Nephron (organoid): ENCODE measurements around the gene PYY.

Experiments
- H3K27ac Mint-ChIP-seq, 3 experiments: 2 replicates each; pipeline ENCODE4 v1.8.0; 2020; ENCODE audit warnings: mixed read lengths in 3 of 3, mild to moderate bottlenecking in 2 of 3, moderate library complexity in 1 of 3
- H3K27me3 Mint-ChIP-seq: 2 replicates; pipeline ENCODE4 v1.8.0; 2021; ENCODE audit warnings: low read depth, mild to moderate bottlenecking, moderate library complexity, mixed read lengths
- H3K36me3 Mint-ChIP-seq: 2 replicates; pipeline ENCODE4 v1.8.0; 2020; ENCODE audit warnings: low read depth, mixed read lengths
- H3K4me1 Mint-ChIP-seq: 2 replicates; pipeline ENCODE4 v1.8.0; 2020; ENCODE audit warnings: mixed read lengths
- H3K4me3 Mint-ChIP-seq, 3 experiments: 2 replicates each; pipeline ENCODE4 v1.8.0; 2020; ENCODE audit warnings: mild to moderate bottlenecking in 3 of 3, mixed read lengths in 3 of 3, moderate library complexity in 2 of 3
- H3K9me3 Mint-ChIP-seq: 2 replicates; pipeline ENCODE4 v1.8.0; 2020; ENCODE audit warnings: mixed read lengths
- TF ChIP-seq, protein P1 (sequence below), 3 experiments: fragments of 200-600 bp; sonication (generic); IDR thresholded peaks; one replicate each; pipeline ENCODE4 v1.5.0; 2021; ENCODE audit warnings: antibody characterized with exemption in 3 of 3; ENCODE audit not compliant: unreplicated experiment in 3 of 3

The PYY gene

DNA sequence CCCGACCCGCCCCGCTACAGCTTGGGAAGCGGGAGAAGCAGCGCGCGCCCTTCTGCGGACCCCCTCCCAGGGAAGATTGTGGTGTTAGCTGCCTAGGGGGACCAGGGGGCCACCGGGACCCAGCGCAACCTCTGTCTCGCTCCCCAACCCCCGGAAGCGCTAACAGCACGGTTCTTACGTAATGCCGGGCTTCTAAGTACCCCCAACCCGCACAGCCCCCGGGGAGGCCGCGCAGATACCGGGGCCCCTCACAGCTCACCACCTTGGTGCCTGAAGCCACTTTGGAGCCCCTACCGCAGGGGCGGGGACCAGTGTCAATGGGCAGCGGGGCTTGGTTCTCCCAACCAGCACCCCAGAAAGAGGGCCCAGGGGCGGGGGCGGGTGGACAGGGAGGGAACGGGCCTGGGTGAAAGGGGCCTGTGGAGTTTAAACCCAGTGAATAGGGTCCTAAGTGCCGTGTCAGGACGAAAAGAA is 46.8 kb downstream of the PYY start:
- peaks cover 19% of the 10 kb centered on the region for H3K4me1 Mint-ChIP-seq
- peaks cover 13% of the 10 kb centered on the region for H3K27me3 Mint-ChIP-seq
- no peaks in the 10 kb centered on the region for H3K36me3 Mint-ChIP-seq
- no peaks in the 10 kb centered on the region for H3K9me3 Mint-ChIP-seq
- H3K4me3 Mint-ChIP-seq: peak overlapping the region; percentile 89 to 90 (median 89)
- TF ChIP-seq, protein P1, sequence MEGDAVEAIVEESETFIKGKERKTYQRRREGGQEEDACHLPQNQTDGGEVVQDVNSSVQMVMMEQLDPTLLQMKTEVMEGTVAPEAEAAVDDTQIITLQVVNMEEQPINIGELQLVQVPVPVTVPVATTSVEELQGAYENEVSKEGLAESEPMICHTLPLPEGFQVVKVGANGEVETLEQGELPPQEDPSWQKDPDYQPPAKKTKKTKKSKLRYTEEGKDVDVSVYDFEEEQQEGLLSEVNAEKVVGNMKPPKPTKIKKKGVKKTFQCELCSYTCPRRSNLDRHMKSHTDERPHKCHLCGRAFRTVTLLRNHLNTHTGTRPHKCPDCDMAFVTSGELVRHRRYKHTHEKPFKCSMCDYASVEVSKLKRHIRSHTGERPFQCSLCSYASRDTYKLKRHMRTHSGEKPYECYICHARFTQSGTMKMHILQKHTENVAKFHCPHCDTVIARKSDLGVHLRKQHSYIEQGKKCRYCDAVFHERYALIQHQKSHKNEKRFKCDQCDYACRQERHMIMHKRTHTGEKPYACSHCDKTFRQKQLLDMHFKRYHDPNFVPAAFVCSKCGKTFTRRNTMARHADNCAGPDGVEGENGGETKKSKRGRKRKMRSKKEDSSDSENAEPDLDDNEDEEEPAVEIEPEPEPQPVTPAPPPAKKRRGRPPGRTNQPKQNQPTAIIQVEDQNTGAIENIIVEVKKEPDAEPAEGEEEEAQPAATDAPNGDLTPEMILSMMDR (IDR thresholded peaks at IDR 0.05; ENCODE audit: unreplicated experiment in 3 of 3): no peak
- peak overlapping the region; percentile 24 to 87 (median 82) for H3K27ac Mint-ChIP-seq

DNA sequence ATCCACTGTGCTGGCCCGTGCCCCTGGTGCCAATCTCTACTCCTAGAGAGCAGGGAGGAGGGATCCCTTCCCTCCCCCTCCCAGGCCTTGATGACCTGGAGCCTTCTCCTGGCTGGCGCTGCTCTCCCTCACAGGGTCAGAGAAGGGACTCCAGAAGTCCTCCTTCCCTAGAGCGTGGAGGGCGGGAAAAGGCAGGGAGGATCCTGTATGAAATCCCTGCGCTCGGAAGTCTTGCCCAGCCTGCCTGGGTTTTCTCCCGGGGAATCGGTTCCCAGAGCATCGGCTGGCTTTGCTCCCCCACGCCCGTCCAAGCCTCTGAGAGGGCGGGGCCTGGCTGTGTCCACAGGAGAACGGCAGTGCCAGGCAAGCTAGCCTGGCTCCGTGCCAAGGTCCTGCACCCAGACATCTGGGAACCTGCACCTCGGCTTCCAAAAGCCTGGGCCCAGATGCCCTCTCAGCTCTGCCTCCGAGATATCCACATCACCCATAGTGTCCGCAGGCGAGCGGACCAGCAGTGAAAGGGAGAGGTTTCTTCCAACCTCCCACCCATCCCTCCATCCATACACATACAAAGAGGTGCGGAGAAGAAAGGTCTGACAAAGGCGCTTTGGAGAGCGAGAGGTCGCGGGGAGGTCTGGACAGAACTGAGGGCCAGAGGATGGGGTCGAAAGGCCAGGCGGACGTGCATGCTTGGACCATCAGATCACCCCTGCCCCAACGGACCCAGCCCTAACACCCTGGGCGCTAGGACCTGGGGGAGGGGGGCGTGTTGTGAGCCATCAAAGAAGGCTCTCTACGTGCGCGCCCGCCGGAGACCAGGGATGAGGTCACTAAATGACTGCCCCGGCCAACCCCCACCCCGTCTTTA is 47.5 kb downstream of the PYY start:
- Mint-ChIP-seq H3K27ac (peak overlapping the region; percentile 19 to 38 (median 24)), H3K9me3 (no peaks in the 10 kb centered on the region), H3K36me3 (no peaks in the 10 kb centered on the region), H3K4me1 (peaks cover 26% of the 10 kb centered on the region), H3K27me3 (peaks cover 13% of the 10 kb centered on the region), H3K4me3 (peak overlapping the region; percentile 89 to 90 (median 89))
- TF ChIP-seq, protein P1 (IDR thresholded peaks at IDR 0.05; ENCODE audit: unreplicated experiment in 3 of 3): no peak

DNA sequence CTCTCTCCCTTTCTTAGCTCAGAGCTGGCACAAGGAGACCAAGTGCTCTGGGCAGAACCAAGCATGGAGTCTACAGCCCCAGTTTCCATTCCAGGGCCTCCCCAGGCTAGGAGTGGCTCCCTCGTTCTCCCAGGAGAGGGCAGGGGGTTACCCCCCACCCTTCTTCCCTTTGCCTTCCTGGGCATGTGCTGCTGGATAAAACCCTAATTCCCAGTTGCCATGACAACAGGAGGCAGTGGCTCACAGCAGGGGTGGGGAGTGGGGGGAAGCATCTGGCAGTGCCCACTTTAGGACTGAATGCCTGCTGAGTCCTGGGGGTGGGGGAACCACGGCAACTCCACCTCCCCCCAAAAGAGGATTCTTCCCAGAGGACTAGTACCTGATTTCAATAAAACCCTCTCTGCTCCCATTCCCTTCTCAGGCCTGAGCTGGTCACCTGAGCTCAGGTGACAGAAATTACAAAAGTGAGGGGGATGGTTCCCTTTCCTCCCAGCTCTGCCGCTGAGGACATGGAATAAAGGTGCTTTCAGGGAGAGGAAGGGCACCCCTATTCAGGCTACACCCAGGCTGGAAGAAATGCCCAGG is 48.2 kb downstream of the PYY start:
- no peaks in the 10 kb centered on the region for H3K36me3 Mint-ChIP-seq
- no peak overlapping the region for H3K27ac Mint-ChIP-seq
- no peaks in the 10 kb centered on the region for H3K9me3 Mint-ChIP-seq
- H3K4me3 Mint-ChIP-seq: peak overlapping the region; percentile 89 to 90 (median 89)
- peaks cover 34% of the 10 kb centered on the region for H3K4me1 Mint-ChIP-seq
- peaks cover 17% of the 10 kb centered on the region for H3K27me3 Mint-ChIP-seq
- TF ChIP-seq, protein P1 (IDR thresholded peaks at IDR 0.05; ENCODE audit: unreplicated experiment in 3 of 3): no peak
